IMR-90 (cell line): ENCODE results near the gene CIDEA. TPM values are rescaled to one million over a fixed set of nuclear protein-coding genes. Genes with fewer than 3 reads are reported as not detected.

ENCODE experiments used
- ATAC-seq: fragments of 200-7000 bp; cut with Tn5 transposase; 2 replicates; pipeline ENCODE4 v1.9.1; 2020; ENCODE audit warnings: low read depth, mild to moderate bottlenecking, moderate library complexity
- BruUV-seq: library from RNA; stranded (reverse); fragments of 400-500 nt; replicated peaks from 2 replicates; lab custom pipeline; 2021; lab: Mats Ljungman, UMichigan
- CTCF ChIA-PET: fragments of 300-600 bp; formaldehyde crosslinking; extraction: SDS; loops from one replicate; lab custom pipeline; 2021; ENCODE audit warnings: antibody characterized with exemption; lab: Yijun Ruan, JAX
- POLR2A ChIA-PET: fragments of 300-600 bp; sonication (Branson Sonifier 250); formaldehyde crosslinking; loops from one replicate; lab custom pipeline; 2022; ENCODE audit warnings: antibody characterized with exemption; ENCODE audit not compliant: unreplicated experiment; lab: Charles Lee
- DNase-seq: peaks from one replicate; pipeline ENCODE4 v3.0.0; 2013
- H2AFZ ChIP-seq: replicated peaks from 2 replicates; pipeline ENCODE3; 2013; ENCODE audit warnings: low read length, mild to moderate bottlenecking; ENCODE audit not compliant: poor library complexity
- H2AK5ac ChIP-seq: 2 replicates; pipeline ENCODE4 v1.6.1; 2013; ENCODE audit warnings: low read depth, low read length, inconsistent platforms
- H2AK9ac ChIP-seq: replicated peaks from 2 replicates; pipeline ENCODE3; 2013; ENCODE audit warnings: mild to moderate bottlenecking, low read depth, low read length, moderate library complexity; ENCODE audit not compliant: poor library complexity
- H2BK120ac ChIP-seq: 2 replicates; pipeline ENCODE4 v1.6.1; 2013; ENCODE audit warnings: low read depth, low read length, inconsistent platforms
- H2BK15ac ChIP-seq: 3 replicates; pipeline ENCODE4 v1.6.1; 2013; ENCODE audit warnings: low read depth, low read length, inconsistent platforms
- H2BK20ac ChIP-seq: 2 replicates; pipeline ENCODE4 v1.6.1; 2013; ENCODE audit warnings: low read depth, mild to moderate bottlenecking, inconsistent platforms, low read length, moderate library complexity
- H2BK5ac ChIP-seq: 2 replicates; pipeline ENCODE4 v1.6.1; 2013; ENCODE audit warnings: mild to moderate bottlenecking, low read depth, low read length, inconsistent platforms; ENCODE audit not compliant: poor library complexity, severe bottlenecking
- H3K14ac ChIP-seq: replicated peaks from 2 replicates; pipeline ENCODE4 v1.6.1; 2013; ENCODE audit warnings: low read depth, low read length, inconsistent platforms
- H3K18ac ChIP-seq: 2 replicates; pipeline ENCODE4 v1.6.1; 2013; ENCODE audit warnings: low read depth, low read length, control low read depth
- H3K23ac ChIP-seq: 2 replicates; pipeline ENCODE4 v1.6.1; 2013; ENCODE audit warnings: low read depth, low read length, inconsistent platforms
- H3K27ac ChIP-seq: 2 replicates; pipeline ENCODE4 v1.5.1; 2013; ENCODE audit warnings: mild to moderate bottlenecking, control low read depth, low read length; ENCODE audit not compliant: insufficient read depth
- H3K27me3 ChIP-seq: 2 replicates; pipeline ENCODE4 v1.6.1; 2013; ENCODE audit warnings: low read length; ENCODE audit not compliant: control insufficient read depth, insufficient read depth
- H3K36me3 ChIP-seq: 2 replicates; pipeline ENCODE4 v1.6.1; 2013; ENCODE audit warnings: low read length, mixed read lengths; ENCODE audit not compliant: control insufficient read depth, insufficient read depth
- H3K4ac ChIP-seq: 2 replicates; pipeline ENCODE4 v1.6.1; 2013; ENCODE audit warnings: low read depth, low read length, inconsistent platforms
- H3K4me1 ChIP-seq: 2 replicates; pipeline ENCODE4 v1.6.1; 2013; ENCODE audit warnings: low read length, mixed read lengths; ENCODE audit not compliant: control insufficient read depth, insufficient read depth
- H3K4me2 ChIP-seq: 2 replicates; pipeline ENCODE4 v1.6.1; 2013; ENCODE audit warnings: low read depth, mild to moderate bottlenecking, control low read depth, low read length, moderate library complexity
- H3K4me3 ChIP-seq: 2 replicates; pipeline ENCODE4 v1.5.1; 2013; ENCODE audit warnings: low read depth, mild to moderate bottlenecking, control low read depth, low read length, moderate library complexity; ENCODE audit not compliant: insufficient read depth
- H3K56ac ChIP-seq: 2 replicates; pipeline ENCODE4 v1.6.1; 2013; ENCODE audit warnings: low read length, inconsistent platforms; ENCODE audit not compliant: insufficient read depth; ENCODE audit errors: extremely low read depth
- H3K79me1 ChIP-seq, 2 experiments: 2 replicates each; pipeline ENCODE4 v1.6.1; 2013; ENCODE audit warnings: low read length in 2 of 2, inconsistent platforms in 1 of 2, low read depth in 1 of 2
- H3K9ac ChIP-seq: 2 replicates; pipeline ENCODE4 v1.6.1; 2013; ENCODE audit warnings: low read depth, low read length, control low read depth
- H3K9me1 ChIP-seq: 2 replicates; pipeline ENCODE4 v1.6.1; 2013; ENCODE audit warnings: low read length, inconsistent platforms; ENCODE audit not compliant: insufficient read depth
- H3K9me3 ChIP-seq: 2 replicates; pipeline ENCODE4 v1.6.1; 2013; ENCODE audit warnings: low read length; ENCODE audit not compliant: control insufficient read depth, insufficient read depth
- H4K20me1 ChIP-seq: 2 replicates; pipeline ENCODE4 v1.6.1; 2013; ENCODE audit warnings: low read length, inconsistent platforms; ENCODE audit not compliant: insufficient read depth
- H4K5ac ChIP-seq: 2 replicates; pipeline ENCODE4 v1.6.1; 2013; ENCODE audit warnings: mild to moderate bottlenecking, low read depth, low read length, control low read depth
- H4K8ac ChIP-seq, 2 experiments: 2 replicates each; pipeline ENCODE4 v1.6.1; 2013; ENCODE audit warnings: low read depth in 2 of 2, low read length in 2 of 2, control low read depth in 1 of 2, inconsistent platforms in 1 of 2
- H4K91ac ChIP-seq: 2 replicates; pipeline ENCODE4 v1.6.1; 2013; ENCODE audit warnings: low read depth, low read length, inconsistent platforms; ENCODE audit not compliant: insufficient read depth
- CEBPB ChIP-seq: IDR thresholded peaks from 2 replicates; pipeline ENCODE4 v1.6.1; 2012; ENCODE audit warnings: low read depth, low read length, improper control_type of control experiment
- NFE2L2 ChIP-seq: fragments of 150-350 bp; IDR thresholded peaks from 2 replicates; pipeline ENCODE4 v1.6.1; 2016; ENCODE audit warnings: low read depth, mild to moderate bottlenecking, low read length
- WGBS, 2 experiments: methylation state at CpG; one replicate each; pipeline versions ENCODE4 v1.1.5 to v1.1.7; 2013; ENCODE audit warnings: missing lambda C conversion rate in 2 of 2; ENCODE audit not compliant: insufficient read length in 1 of 2; ENCODE audit errors: extremely low coverage in 2 of 2; 5-methylcytosine and 5-hydroxymethylcytosine counted together
- dilution Hi-C: fragments of 300-500 bp; cut with HindIII; formaldehyde crosslinking; loops from one replicate; pipeline ENCODE4 v1.14.3; 2018; ENCODE audit warnings: low sequenced_read_pairs; ENCODE audit not compliant: unreplicated experiment
- in situ Hi-C: fragments of 300-500 bp; cut with MboI; formaldehyde crosslinking; loops from 3 replicates; pipeline ENCODE4 v1.14.3; 2019; ENCODE audit warnings: low sequenced_read_pairs, inconsistent platforms, mixed read lengths
- intact Hi-C: fragments of 100-400 bp; cut with micrococcal nuclease; formaldehyde crosslinking; loops from 2 replicates; pipeline ENCODE4 v1.10.0; 2022
- polyA plus RNA-seq, 3 experiments: library from polyadenylated mRNA; depleted of rRNA; stranded (reverse); fragments of >200 nt; gene quantifications; 2 replicates each; pipeline ENCODE4 v1.2.3, GENCODE V29; 2012; ENCODE audit warnings: low replicate concordance in 1 of 3
- total RNA-seq: library from RNA; depleted of rRNA; stranded (reverse); fragments of >200 nt; gene quantifications from 2 replicates; pipeline ENCODE4 v1.2.3, GENCODE V29; 2012

Gene CIDEA
- total and polyA plus RNA-seq, 2 of the 4 experiments (the other 2 are of a cell fraction) = not detected

DNA sequence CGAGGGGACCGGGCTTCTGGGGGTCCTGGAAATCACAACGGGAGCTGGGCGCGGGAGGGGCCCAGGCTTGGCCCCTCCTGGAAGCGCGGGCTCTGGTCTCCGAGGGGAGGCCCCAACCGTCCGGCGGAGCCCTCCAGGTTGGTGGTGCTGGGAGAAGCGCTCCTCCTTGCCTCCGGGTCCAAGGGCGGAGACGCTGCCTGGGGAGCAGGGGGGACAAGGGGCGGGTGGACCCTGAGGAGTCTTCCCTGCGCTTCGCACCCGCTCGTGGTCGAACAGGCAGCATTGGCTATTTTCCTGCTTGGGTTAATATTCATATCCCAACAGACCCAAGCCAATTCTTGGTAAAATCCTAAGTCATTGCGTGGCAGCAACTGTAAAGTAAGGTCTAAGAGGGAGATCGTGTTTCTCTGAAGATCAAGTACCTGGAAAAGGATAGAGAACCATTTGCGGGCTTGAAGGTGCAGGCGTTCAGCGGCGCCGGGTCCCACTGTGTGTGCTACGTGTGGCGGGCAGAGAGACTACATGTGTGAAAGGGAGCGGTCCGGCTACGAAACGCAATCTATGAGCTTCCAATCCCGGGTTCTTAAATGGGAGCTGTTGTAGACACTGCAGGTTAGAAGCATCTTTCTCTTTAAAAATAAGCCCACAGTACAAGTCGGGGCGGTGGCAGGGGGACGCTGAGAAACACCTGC, 805 bp downstream of the CIDEA start:
- in situ Hi-C loops (no loop called here), intact Hi-C loops (no loop called here), dilution Hi-C loops (no loop called here)
- Histone ChIP-seq H2BK5ac (no peak overlapping the region), H3K23ac (no peak overlapping the region), H4K8ac (no peak overlapping the region), H3K14ac (no peak overlapping the region), H4K91ac (no peak overlapping the region), H3K27ac (no peak overlapping the region), H2AK5ac (no peak overlapping the region), H2BK15ac (no peak overlapping the region), H3K79me1 (no peaks in the 10 kb centered on the region), H3K27me3 (peaks cover 78% of the 10 kb centered on the region), H4K5ac (no peak overlapping the region), H2BK120ac (no peak overlapping the region), H3K4ac (no peak overlapping the region), H3K9me3 (no peaks in the 10 kb centered on the region), H3K9me1 (peaks cover 10% of the 10 kb centered on the region; the same call in 1 of the 2 replicates), H3K56ac (no peak overlapping the region), H4K20me1 (no peaks in the 10 kb centered on the region; the same call in 1 of the 2 replicates), H3K4me3 (no peak overlapping the region), H2AK9ac (no peak overlapping the region), H3K9ac (no peak overlapping the region), H3K4me1 (peaks cover 3% of the 10 kb centered on the region; the same call in 1 of the 2 replicates), H2AFZ (no peak overlapping the region), H2BK20ac (no peak overlapping the region), H3K4me2 (no peak overlapping the region), H3K36me3 (no peaks in the 10 kb centered on the region), H3K18ac (no peak overlapping the region)
- ATAC-seq (no peak), DNase-seq (no peak)
- POLR2A ChIA-PET = no interaction called here
- TF ChIP-seq NFE2L2 (no peak), CEBPB (no peak)
- BruUV-seq = no TSS peak
- CTCF ChIA-PET = no interaction called here
- 46% methylated on average over 7 of the region's 38 CpGs; no CpG with 5 or more reads in 1 of the 2 experiments for WGBS, 2 experiments
